Rectal smooth muscle tissue (tissue), 1 donor: Measurements from ENCODE around the gene GRAP2.

ENCODE experiments used
- H3K27ac ChIP-seq: one replicate; pipeline ENCODE4 v1.7.0; 2013; ENCODE audit warnings: low read depth, low read length, inconsistent platforms
- H3K27me3 ChIP-seq: one replicate; pipeline ENCODE4 v1.7.0; 2013; ENCODE audit warnings: low read length; ENCODE audit not compliant: control insufficient read depth, insufficient read depth
- H3K36me3 ChIP-seq: one replicate; pipeline ENCODE4 v1.7.0; 2013; ENCODE audit warnings: low read length; ENCODE audit not compliant: control insufficient read depth, insufficient read depth
- H3K4me1 ChIP-seq: one replicate; pipeline ENCODE4 v1.7.0; 2013; ENCODE audit warnings: low read length; ENCODE audit not compliant: control insufficient read depth, insufficient read depth
- H3K4me3 ChIP-seq: one replicate; pipeline ENCODE4 v1.7.0; 2013; ENCODE audit warnings: low read length
- H3K9ac ChIP-seq: one replicate; pipeline ENCODE4 v1.7.0; 2013; ENCODE audit warnings: low read length

GRAP2 gene

DNA sequence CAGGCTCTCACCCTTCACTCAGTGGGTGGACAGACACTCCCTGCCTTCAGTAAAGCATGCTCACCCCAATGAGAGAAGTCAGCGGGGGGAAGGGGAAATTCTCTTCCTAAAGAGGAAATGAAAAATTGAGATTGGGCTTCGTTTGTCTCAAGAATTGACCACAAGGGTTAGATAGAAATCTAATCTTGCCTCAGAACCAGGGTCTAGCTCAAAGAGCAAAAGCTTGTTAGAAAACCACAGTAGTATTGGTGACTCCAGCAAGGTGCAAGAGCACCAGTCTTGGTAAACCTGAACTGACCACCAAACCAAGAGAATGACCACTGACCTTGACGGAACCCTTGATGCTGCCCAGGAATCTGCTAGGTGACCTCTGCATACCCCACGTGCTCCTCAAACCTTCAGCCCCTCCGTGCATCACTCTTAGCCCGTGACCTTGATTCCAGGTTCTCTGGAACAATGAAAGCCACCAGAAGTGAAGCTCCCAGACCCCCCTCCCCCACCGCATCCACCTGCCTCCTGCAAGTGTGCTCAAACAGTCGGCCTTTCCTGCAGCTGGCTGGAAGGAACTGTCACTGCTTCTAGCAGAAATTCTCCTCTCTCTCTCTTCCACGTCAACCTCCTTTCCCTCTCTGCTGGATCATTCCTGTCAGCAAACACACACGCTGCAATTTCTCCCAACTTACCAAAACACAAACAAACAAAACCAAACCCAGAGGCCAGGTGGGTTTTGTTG is 56.2 kb downstream of the GRAP2 start:
- H3K27ac ChIP-seq: no peak overlapping the region
- no peak overlapping the region for H3K4me3 ChIP-seq
- H3K27me3 ChIP-seq: no peaks in the 10 kb centered on the region
- H3K9ac ChIP-seq: no peak overlapping the region
- no peaks in the 10 kb centered on the region for H3K4me1 ChIP-seq
- no peaks in the 10 kb centered on the region for H3K36me3 ChIP-seq

GRCh38 chr22:39958009-39958711 is 57.3 kb downstream of the GRAP2 start:
- H3K4me1 ChIP-seq: no peaks in the 10 kb centered on the region
- no peaks in the 10 kb centered on the region for H3K36me3 ChIP-seq
- H3K4me3 ChIP-seq: no peak overlapping the region
- H3K27ac ChIP-seq: no peak overlapping the region
- no peak overlapping the region for H3K9ac ChIP-seq
- H3K27me3 ChIP-seq: no peaks in the 10 kb centered on the region

- no peaks in the 10 kb centered on the region for H3K4me1 ChIP-seq
- no peaks in the 10 kb centered on the region for H3K36me3 ChIP-seq
- no peaks in the 10 kb centered on the region for H3K27me3 ChIP-seq
- H3K27ac ChIP-seq: no peak overlapping the region
- no peak overlapping the region for H3K4me3 ChIP-seq
- H3K9ac ChIP-seq: no peak overlapping the region
Observed at GRCh38 chr22:39958949-39959639, 58.2 kb downstream of the GRAP2 start.

GRCh38 chr22:39959640-39960447 is 59.0 kb downstream of the GRAP2 start, which contains the start of gene TMA7B:
Gene TMA7B (plus strand): TSS chr22:39960397. CDS start chr22:39964375, 3,978 bp downstream.
- Histone ChIP-seq H3K36me3 (no peaks in the 10 kb centered on the region), H3K4me1 (no peaks in the 10 kb centered on the region)

DNA sequence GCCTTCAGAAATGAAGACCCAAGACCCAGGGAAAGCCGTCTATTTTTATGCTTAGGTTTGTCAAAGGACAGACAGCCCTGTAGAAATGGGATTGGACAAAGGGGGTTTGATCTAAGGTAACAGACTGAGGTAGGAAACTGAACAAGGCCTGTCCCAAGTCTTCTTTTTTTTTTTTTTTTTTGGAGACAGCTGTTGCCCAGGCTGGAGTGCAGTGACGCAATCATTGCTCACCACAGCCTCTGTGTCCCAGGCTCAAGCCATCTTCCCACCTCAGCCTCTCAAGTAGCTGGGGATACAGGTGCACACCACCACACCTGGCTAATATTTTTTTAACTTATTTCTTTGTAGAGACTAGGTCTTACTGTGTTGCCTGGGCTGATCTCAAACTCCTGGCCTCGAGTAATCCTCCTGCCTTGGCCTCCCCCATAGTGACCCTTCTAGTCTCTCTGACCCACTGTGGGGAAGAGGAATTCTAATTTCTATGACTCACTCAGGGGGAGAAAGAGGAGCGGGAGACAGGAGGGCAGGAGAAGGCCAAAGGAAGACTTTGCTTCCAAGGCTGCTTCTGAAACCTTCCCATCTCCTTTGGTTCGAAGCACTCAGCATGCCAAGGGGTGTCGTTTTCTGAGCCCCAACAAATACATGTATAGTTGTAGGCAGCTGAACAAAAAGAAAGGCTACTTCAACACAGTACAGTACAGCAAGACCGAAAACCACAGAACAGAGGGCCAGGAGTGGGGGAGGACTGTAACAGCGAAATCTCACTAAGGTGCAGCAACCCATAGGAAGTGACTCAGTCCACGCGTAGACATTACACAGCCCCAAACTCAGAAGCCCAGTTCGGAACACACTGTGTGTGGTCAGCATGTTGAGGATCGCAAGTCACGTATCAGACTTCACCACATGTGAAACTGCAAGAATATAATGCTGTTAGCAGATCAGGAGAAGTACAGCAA is 60.2 kb downstream of the GRAP2 start:
- Histone ChIP-seq H3K27ac (no peak overlapping the region), H3K9ac (no peak overlapping the region), H3K4me1 (no peaks in the 10 kb centered on the region), H3K36me3 (no peaks in the 10 kb centered on the region), H3K27me3 (no peaks in the 10 kb centered on the region), H3K4me3 (no peak overlapping the region)

More at GRCh38 chr22:39959640-39960447, 59.0 kb downstream of the GRAP2 start, which contains the start of gene TMA7B:
- Histone ChIP-seq H3K4me3 (no peak within 1 kb of the TSS), H3K27me3 (no peaks in the 10 kb centered on the region), H3K9ac (no peak within 1 kb of the TSS), H3K27ac (no peak within 1 kb of the TSS)

DNA sequence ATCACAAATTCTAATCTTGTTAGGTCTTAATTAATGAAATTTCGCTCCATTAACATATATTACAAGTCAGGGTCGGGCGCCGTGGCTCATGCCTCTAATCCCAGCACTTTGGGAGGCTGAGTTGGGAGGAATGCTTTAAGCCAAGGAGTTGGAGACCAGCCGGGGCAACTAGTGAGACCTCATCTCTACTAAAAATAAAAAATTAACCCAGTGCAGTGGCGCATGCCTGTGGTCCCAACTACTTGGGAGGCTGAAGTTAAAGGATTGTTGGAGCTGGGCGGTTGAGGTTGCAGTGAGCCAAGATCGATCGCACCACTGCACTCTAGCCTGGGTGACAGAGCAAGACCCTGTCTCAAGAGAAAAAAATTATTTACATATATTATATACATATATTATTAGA is 61.2 kb downstream of the GRAP2 start:
- no peak overlapping the region for H3K9ac ChIP-seq
- H3K27me3 ChIP-seq: no peaks in the 10 kb centered on the region
- no peak overlapping the region for H3K27ac ChIP-seq
- no peak overlapping the region for H3K4me3 ChIP-seq
- no peaks in the 10 kb centered on the region for H3K36me3 ChIP-seq
- H3K4me1 ChIP-seq: no peaks in the 10 kb centered on the region

DNA sequence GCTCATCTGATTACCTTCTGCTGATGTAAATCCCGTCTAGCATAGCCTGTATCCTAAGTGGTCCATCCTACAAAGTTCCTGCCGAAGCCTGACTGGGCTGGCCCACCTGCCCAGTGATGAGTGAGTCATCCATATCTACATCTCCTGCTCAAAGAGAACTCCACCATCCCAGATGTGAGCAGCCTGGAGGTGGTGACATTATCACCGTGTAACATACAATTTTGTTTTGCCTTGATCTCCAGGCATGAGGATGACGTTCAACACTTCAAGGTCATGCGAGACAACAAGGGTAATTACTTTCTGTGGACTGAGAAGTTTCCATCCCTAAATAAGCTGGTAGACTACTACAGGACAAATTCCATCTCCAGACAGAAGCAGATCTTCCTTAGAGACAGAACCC is 64.9 kb downstream of the GRAP2 start:
- H3K4me3 ChIP-seq: no peak overlapping the region
- no peaks in the 10 kb centered on the region for H3K27me3 ChIP-seq
- H3K36me3 ChIP-seq: no peaks in the 10 kb centered on the region
- no peak overlapping the region for H3K9ac ChIP-seq
- no peak overlapping the region for H3K27ac ChIP-seq
- no peaks in the 10 kb centered on the region for H3K4me1 ChIP-seq

DNA sequence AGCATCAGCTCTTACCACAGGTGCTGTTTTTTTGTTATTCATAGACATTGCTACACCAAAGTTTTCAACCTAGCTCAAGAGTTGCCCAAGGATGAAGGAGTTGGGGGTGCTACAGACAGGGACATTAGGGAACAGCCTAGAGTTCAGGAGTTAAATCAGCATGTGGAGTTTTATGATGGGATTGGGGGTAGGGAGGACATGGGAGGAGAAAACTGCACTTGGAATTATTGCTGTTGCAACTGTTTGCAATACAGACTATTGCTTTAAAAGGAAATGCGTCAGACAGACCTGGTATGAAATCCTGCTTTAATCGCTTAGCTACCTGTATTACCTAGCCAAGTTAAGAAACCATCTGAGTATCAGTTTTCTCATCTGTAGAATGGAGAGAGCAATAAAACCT is 65.6 kb downstream of the GRAP2 start:
- no peak overlapping the region for H3K9ac ChIP-seq
- no peaks in the 10 kb centered on the region for H3K36me3 ChIP-seq
- H3K27me3 ChIP-seq: no peaks in the 10 kb centered on the region
- H3K4me1 ChIP-seq: no peaks in the 10 kb centered on the region
- no peak overlapping the region for H3K4me3 ChIP-seq
- no peak overlapping the region for H3K27ac ChIP-seq

GRCh38 chr22:39967103-39967829 is 66.4 kb downstream of the GRAP2 start:
- Histone ChIP-seq H3K36me3 (no peaks in the 10 kb centered on the region), H3K4me1 (no peaks in the 10 kb centered on the region), H3K27me3 (no peaks in the 10 kb centered on the region), H3K9ac (no peak overlapping the region), H3K27ac (no peak overlapping the region), H3K4me3 (no peak overlapping the region)

DNA sequence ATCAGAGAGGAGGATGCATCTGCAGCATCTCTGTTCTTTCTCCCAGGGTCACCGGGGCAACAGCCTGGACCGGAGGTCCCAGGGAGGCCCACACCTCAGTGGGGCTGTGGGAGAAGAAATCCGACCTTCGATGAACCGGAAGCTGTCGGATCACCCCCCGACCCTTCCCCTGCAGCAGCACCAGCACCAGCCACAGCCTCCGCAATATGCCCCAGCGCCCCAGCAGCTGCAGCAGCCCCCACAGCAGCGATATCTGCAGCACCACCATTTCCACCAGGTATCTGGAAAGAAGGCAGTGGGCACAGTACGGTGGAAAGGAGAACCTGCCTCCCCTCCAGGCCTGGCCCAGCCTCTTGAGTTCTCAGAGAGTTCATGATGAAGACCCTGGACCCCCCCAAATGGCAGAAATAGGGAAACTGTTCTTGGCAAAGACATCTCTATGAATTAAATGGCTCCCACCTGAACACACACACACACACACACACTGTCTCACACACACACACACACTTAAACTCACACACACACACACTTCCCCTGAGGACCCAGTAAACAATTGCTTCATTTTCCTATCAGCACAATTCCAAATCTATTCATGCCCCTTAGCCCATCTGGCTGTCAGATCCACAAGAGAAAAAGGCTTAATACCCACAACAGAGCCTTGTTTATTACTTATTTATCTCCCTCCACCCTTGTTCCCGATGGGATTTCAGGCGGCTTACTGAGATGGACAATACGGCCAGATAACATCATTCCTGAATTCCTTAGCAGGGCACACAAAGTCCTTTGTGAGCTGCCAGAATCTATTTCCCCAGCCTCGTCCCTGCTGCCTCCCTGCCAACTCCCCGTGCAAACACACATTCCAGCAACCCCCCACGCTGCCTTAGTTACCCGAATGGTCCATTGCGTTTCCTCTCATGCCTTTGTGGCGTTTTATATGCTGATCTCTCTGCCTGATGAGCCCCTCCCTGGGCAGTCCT is 67.4 kb downstream of the GRAP2 start:
- Histone ChIP-seq H3K27me3 (no peaks in the 10 kb centered on the region), H3K9ac (no peak overlapping the region), H3K4me3 (no peak overlapping the region), H3K36me3 (no peaks in the 10 kb centered on the region), H3K27ac (no peak overlapping the region), H3K4me1 (no peaks in the 10 kb centered on the region)
